OCI-LY7 (cell line): ENCODE results near the gene GPANK1. TPM values are rescaled to one million over a fixed set of nuclear protein-coding genes. Genes with fewer than 3 reads are reported as not detected.

ENCODE experiments used
- BruUV-seq: library from RNA; stranded (reverse); fragments of 400-500 nt; replicated peaks from 2 replicates; lab custom pipeline; 2021; lab: Mats Ljungman, UMichigan
- CTCF ChIA-PET: fragments of 300-600 bp; sonication (Branson Sonifier 250); formaldehyde crosslinking; loops from one replicate; lab custom pipeline; 2022; ENCODE audit warnings: antibody characterized with exemption; ENCODE audit not compliant: unreplicated experiment; lab: Charles Lee
- POLR2A ChIA-PET: fragments of 300-600 bp; sonication (Branson Sonifier 250); formaldehyde crosslinking; loops from one replicate; lab custom pipeline; 2022; ENCODE audit warnings: antibody characterized with exemption; lab: Charles Lee
- DNase-seq: peaks from one replicate; pipeline ENCODE4 v3.0.0-alpha.2; 2015; ENCODE audit warnings: low spot score
- H2AFZ ChIP-seq: fragments of 200-600 bp; sonication (generic), shearing (Covaris generic); 2 replicates; pipeline ENCODE4 v1.6.1; 2014; ENCODE audit warnings: mild to moderate bottlenecking, antibody characterized with exemption, low read length, moderate library complexity
- H3K27ac ChIP-seq: fragments of 200-600 bp; sonication (generic); 2 replicates; pipeline ENCODE4 v1.5.1; 2014; ENCODE audit warnings: mixed run types, low read depth, mild to moderate bottlenecking, moderate library complexity, low read length, inconsistent platforms; ENCODE audit not compliant: poor library complexity, severe bottlenecking
- H3K36me3 ChIP-seq: fragments of 200-600 bp; sonication (generic); 2 replicates; pipeline ENCODE4 v1.6.1; 2014; ENCODE audit warnings: mild to moderate bottlenecking, antibody characterized with exemption, low read length, moderate library complexity, mixed read lengths; ENCODE audit not compliant: insufficient read depth
- H3K4me1 ChIP-seq: fragments of 200-600 bp; sonication (generic); 2 replicates; pipeline ENCODE4 v1.5.1; 2014; ENCODE audit warnings: mild to moderate bottlenecking, low read length; ENCODE audit not compliant: insufficient read depth, poor library complexity, severe bottlenecking
- H3K4me2 ChIP-seq: fragments of 200-600 bp; sonication (generic); 2 replicates; pipeline ENCODE4 v1.6.1; 2014; ENCODE audit warnings: mild to moderate bottlenecking, low read length
- H3K4me3 ChIP-seq: fragments of 200-600 bp; sonication (generic); 2 replicates; pipeline ENCODE4 v1.5.1; 2014; ENCODE audit warnings: mild to moderate bottlenecking, low read depth, low read length; ENCODE audit not compliant: poor library complexity, severe bottlenecking
- H3K79me2 ChIP-seq: fragments of 200-600 bp; sonication (generic); 2 replicates; pipeline ENCODE4 v1.6.1; 2016; ENCODE audit warnings: low read depth, mild to moderate bottlenecking, low read length, moderate library complexity, mixed read lengths; ENCODE audit not compliant: insufficient read depth
- H3K9me2 ChIP-seq: fragments of 200-600 bp; sonication (generic); 2 replicates; pipeline ENCODE4 v1.6.1; 2016; ENCODE audit warnings: mild to moderate bottlenecking, low read length, mixed read lengths; ENCODE audit not compliant: insufficient read depth
- H3K9me3 ChIP-seq: fragments of 200-600 bp; sonication (generic); 2 replicates; pipeline ENCODE4 v1.6.1; 2014; ENCODE audit warnings: mild to moderate bottlenecking, mixed run types, low read length, mixed read lengths
- H4K20me1 ChIP-seq: fragments of 200-600 bp; sonication (generic); 2 replicates; pipeline ENCODE4 v1.6.1; 2014; ENCODE audit warnings: mild to moderate bottlenecking, antibody characterized with exemption, low read length, moderate library complexity, mixed read lengths; ENCODE audit not compliant: insufficient read depth
- CTCF ChIP-seq: fragments of 200-600 bp; sonication (generic); conservative IDR thresholded peaks from 2 replicates; pipeline ENCODE4 v1.5.1; 2014; ENCODE audit warnings: mild to moderate bottlenecking, antibody characterized with exemption, low read length, moderate library complexity, mixed read lengths
- EZH2phosphoT487 ChIP-seq: fragments of 200-600 bp; sonication (generic); IDR thresholded peaks from 2 replicates; pipeline ENCODE4 v1.6.1; 2018; ENCODE audit warnings: low read depth, borderline replicate concordance, mild to moderate bottlenecking, mixed run types, antibody characterized with exemption, low read length, moderate library complexity, mixed read lengths
- intact Hi-C: fragments of 100-400 bp; cut with micrococcal nuclease; formaldehyde crosslinking; loops from one replicate; pipeline ENCODE4 v1.10.0; 2022; ENCODE audit not compliant: unreplicated experiment
- total RNA-seq, 2 experiments: library from RNA; depleted of rRNA in 1 of 2; stranded (reverse); fragments of >200 nt in 1 of 2; shearing (Covaris generic) in 1 of 2; gene quantifications; 2 replicates each; pipeline ENCODE4 v1.2.3, GENCODE V29; 2014 to 2022

The GPANK1 gene
- total RNA-seq, 2 experiments from 2014 or later = 34.3 to 40.7 TPM

GRCh38 chr6:31620586-31621319 lies 44.0 kb downstream of the GPANK1 start, which contains the start of gene PRRC2A:
PRRC2A (plus strand) TSS chr6:31620715; CDS start chr6:31622790, 2,075 bp downstream.
- no peak for TF ChIP-seq EZH2phosphoT487
- no peak for TF ChIP-seq CTCF
- Histone ChIP-seq H3K36me3 (peaks cover 49% of the 10 kb centered on the region), H3K4me1 (peaks cover 34% of the 10 kb centered on the region), H3K9me3 (no peaks in the 10 kb centered on the region), H3K27ac (peak within 1 kb of the TSS; percentile 94), H4K20me1 (peaks cover 18% of the 10 kb centered on the region), H2AFZ (peak within 1 kb of the TSS; percentile 23; the same call in 1 of the 2 replicates), H3K4me3 (peak within 1 kb of the TSS; percentile 83), H3K79me2 (peaks cover 45% of the 10 kb centered on the region), H3K4me2 (peak within 1 kb of the TSS; percentile 99), H3K9me2 (no peaks in the 10 kb centered on the region)
- POLR2A ChIA-PET = interaction anchor here (0.6 to 1.0 kb wide), 2 partner anchors 31 to 61 kb away, joined by 3 read pairs; partner anchors contain the start of gene BAG6
- intact Hi-C loops = loop anchor here (1.0 to 5.0 kb wide), 5 partner anchors 32 to 210 kb away; partner anchors contain the start of gene BAG6
- DNase-seq = peak; percentile 79
- CTCF ChIA-PET = no interaction called here
- BruUV-seq = no TSS peak

GRCh38 chr6:31619805-31620585 lies 44.8 kb downstream of the GPANK1 start:
- BruUV-seq = TSS peak; percentile 98

More at GRCh38 chr6:31619805-31620585, 44.8 kb downstream of the GPANK1 start:
- peak overlapping the region; percentile 23; the same call in 1 of the 2 replicates for H2AFZ ChIP-seq
- peaks cover 42% of the 10 kb centered on the region for H3K36me3 ChIP-seq
- H3K4me3 ChIP-seq = peak overlapping the region; percentile 83
- TF ChIP-seq CTCF (no peak), EZH2phosphoT487 (no peak)
- peaks cover 42% of the 10 kb centered on the region for H3K4me1 ChIP-seq
- peaks cover 40% of the 10 kb centered on the region for H3K79me2 ChIP-seq
- intact Hi-C loops = loop anchor here (1.0 to 5.0 kb wide), 5 partner anchors 32 to 211 kb away; partner anchors contain the start of gene BAG6
- CTCF ChIA-PET = no interaction called here
- no peaks in the 10 kb centered on the region for H3K9me2 ChIP-seq
- DNase-seq = peak; percentile 99
- H3K9me3 ChIP-seq = no peaks in the 10 kb centered on the region
- H3K27ac ChIP-seq = peak overlapping the region; percentile 94
- peaks cover 18% of the 10 kb centered on the region for H4K20me1 ChIP-seq
- H3K4me2 ChIP-seq = peak overlapping the region; percentile 66
- POLR2A ChIA-PET = interaction anchor here (1.0 kb wide), 1 partner anchor 32 kb away, joined by 3 read pairs; the partner anchor contains the start of gene BAG6
